H1 (cell line): ENCODE data around the gene RIPK4. TPM values are rescaled to one million over a fixed set of nuclear protein-coding genes. Genes with fewer than 3 reads are reported as not detected.

Experiments
- CTCF ChIA-PET: fragments of 300-600 bp; sonication (Branson Sonifier 250); formaldehyde crosslinking; loops from one replicate; lab custom pipeline; 2021; ENCODE audit not compliant: partially characterized antibody; lab: Charles Lee
- POLR2A ChIA-PET: fragments of 300-600 bp; sonication (Branson Sonifier 250); formaldehyde crosslinking; loops from one replicate; lab custom pipeline; 2021; ENCODE audit warnings: inconsistent platforms; ENCODE audit not compliant: partially characterized antibody; lab: Charles Lee
- DNase-seq, 2 experiments: peaks; one replicate each; pipeline versions ENCODE4 v3.0.0 to v3.0.0-alpha.2; 2010 to 2022; ENCODE audit warnings: low spot score in 2 of 2, low read depth in 1 of 2, mixed read lengths in 1 of 2
- FAIRE-seq: peaks from 2 replicates; lab custom pipeline; 2011; peaks lifted over from hg19 to GRCh38; lab: Jason Lieb, UNC
- H2AFZ ChIP-seq: 2 replicates; pipeline ENCODE4 v1.8.1; 2012; ENCODE audit warnings: low read length, inconsistent platforms
- H2AK5ac ChIP-seq: 2 replicates; pipeline ENCODE4 v1.6.1; 2013; ENCODE audit warnings: low read depth, low read length
- H2BK120ac ChIP-seq: replicated peaks from 2 replicates; pipeline ENCODE3; 2013; ENCODE audit warnings: low read depth, low read length, inconsistent platforms
- H2BK12ac ChIP-seq: 2 replicates; pipeline ENCODE4 v1.6.1; 2013; ENCODE audit warnings: low read depth, low read length
- H2BK15ac ChIP-seq: 2 replicates; pipeline ENCODE4 v1.6.1; 2013; ENCODE audit warnings: low read length
- H2BK20ac ChIP-seq: 2 replicates; pipeline ENCODE4 v1.6.1; 2013; ENCODE audit warnings: low read length
- H2BK5ac ChIP-seq: 2 replicates; pipeline ENCODE4 v1.6.1; 2013; ENCODE audit warnings: low read depth, low read length
- H3K14ac ChIP-seq: 2 replicates; pipeline ENCODE4 v1.6.1; 2013; ENCODE audit warnings: inconsistent platforms; ENCODE audit not compliant: insufficient read length
- H3K18ac ChIP-seq: 2 replicates; pipeline ENCODE4 v1.6.1; 2013; ENCODE audit warnings: low read length; ENCODE audit errors: extremely low read depth
- H3K23ac ChIP-seq: 2 replicates; pipeline ENCODE4 v1.6.1; 2013; ENCODE audit warnings: inconsistent platforms; ENCODE audit not compliant: insufficient read length
- H3K23me2 ChIP-seq: 2 replicates; pipeline ENCODE4 v1.6.1; 2013; ENCODE audit warnings: low read depth, low read length
- H3K27ac ChIP-seq: 2 replicates; pipeline ENCODE4 v1.6.1; 2011; ENCODE audit warnings: low read depth, low read length, inconsistent platforms
- H3K27me3 ChIP-seq, 4 experiments: replicated peaks in 1 of 4; 1 replicate in 1 of 4; 2 replicates in 3 of 4; pipeline versions ENCODE4 v1.6.1 to v1.8.1; 2011 to 2013; ENCODE audit warnings: low read length in 3 of 4, mild to moderate bottlenecking in 3 of 4, inconsistent platforms in 2 of 4, mixed read lengths in 2 of 4, moderate library complexity in 1 of 4; ENCODE audit not compliant: control insufficient read depth in 3 of 4, insufficient read depth in 3 of 4; ENCODE audit errors: extremely low read depth in 1 of 4
- H3K36me3 ChIP-seq, 4 experiments: 2 replicates each; pipeline versions ENCODE4 v1.6.1 to v1.8.1; 2011 to 2013; ENCODE audit warnings: mild to moderate bottlenecking in 4 of 4, low read length in 3 of 4, moderate library complexity in 2 of 4, control low read depth in 1 of 4, inconsistent platforms in 1 of 4; ENCODE audit not compliant: insufficient read depth in 4 of 4, control insufficient read depth in 2 of 4
- H3K4ac ChIP-seq: replicated peaks from 2 replicates; pipeline ENCODE3; 2013; ENCODE audit warnings: low read length, low read depth, mixed read lengths, inconsistent platforms; ENCODE audit not compliant: insufficient read length
- H3K4me1 ChIP-seq, 4 experiments: replicated peaks in 1 of 4; 1 replicate in 1 of 4; 2 replicates in 3 of 4; pipeline versions ENCODE4 v1.6.1 to v1.8.1; 2011 to 2013; ENCODE audit warnings: low read length in 3 of 4, inconsistent platforms in 2 of 4, mixed read lengths in 1 of 4; ENCODE audit not compliant: insufficient read depth in 4 of 4, control insufficient read depth in 3 of 4
- H3K4me2 ChIP-seq, 2 experiments: 2 replicates each; pipeline versions ENCODE4 v1.6.1 to v1.8.1; 2011 to 2013; ENCODE audit warnings: low read depth in 2 of 2, low read length in 2 of 2, control low read depth in 1 of 2, inconsistent platforms in 1 of 2, mild to moderate bottlenecking in 1 of 2; ENCODE audit not compliant: insufficient read depth in 1 of 2
- H3K4me3 ChIP-seq, 4 experiments: fragments of 200-600, 300-600 bp in 1 of 4; sonication (generic), shearing (Covaris generic), sonication (Bioruptor Twin) in 1 of 4; 2 replicates each; pipeline versions ENCODE4 v1.5.1 to v1.8.1; 2011 to 2016; ENCODE audit warnings: low read length in 4 of 4, low read depth in 3 of 4, control low read depth in 2 of 4, inconsistent platforms in 2 of 4, mild to moderate bottlenecking in 2 of 4, mixed read lengths in 1 of 4, moderate library complexity in 1 of 4; ENCODE audit not compliant: insufficient read depth in 2 of 4; ENCODE audit errors: extremely low read depth in 1 of 4
- H3K56ac ChIP-seq: replicated peaks from 2 replicates; pipeline ENCODE3; 2013; ENCODE audit warnings: low read depth, mild to moderate bottlenecking, mixed read lengths, low read length, inconsistent platforms; ENCODE audit not compliant: insufficient read length
- H3K79me1 ChIP-seq: 2 replicates; pipeline ENCODE4 v1.6.1; 2013; ENCODE audit warnings: low read depth, low read length, control low read depth
- H3K79me2 ChIP-seq, 2 experiments: 2 replicates each; pipeline versions ENCODE4 v1.6.1 to v1.8.1; 2012 to 2013; ENCODE audit warnings: low read length in 2 of 2, mild to moderate bottlenecking in 2 of 2, inconsistent platforms in 1 of 2; ENCODE audit not compliant: insufficient read depth in 2 of 2, control insufficient read depth in 1 of 2
- H3K9ac ChIP-seq, 4 experiments: replicated peaks in 1 of 4; 1 replicate in 1 of 4; 2 replicates in 3 of 4; pipeline versions ENCODE4 v1.6.1 to v1.8.1; 2011 to 2013; ENCODE audit warnings: low read depth in 3 of 4, low read length in 3 of 4, control low read depth in 2 of 4, mild to moderate bottlenecking in 2 of 4, moderate library complexity in 2 of 4, inconsistent platforms in 1 of 4; ENCODE audit errors: extremely low read depth in 1 of 4
- H3K9me3 ChIP-seq, 2 experiments: 2 replicates each; pipeline versions ENCODE4 v1.6.1 to v1.8.1; 2012 to 2013; ENCODE audit warnings: mild to moderate bottlenecking in 2 of 2, moderate library complexity in 2 of 2, control low read depth in 1 of 2, inconsistent platforms in 1 of 2, low read depth in 1 of 2, low read length in 1 of 2, mixed read lengths in 1 of 2; ENCODE audit not compliant: insufficient read depth in 2 of 2
- H4K20me1 ChIP-seq, 2 experiments: replicated peaks in 1 of 2; 2 replicates each; pipeline versions ENCODE3 to v1.8.1; 2011 to 2013; ENCODE audit warnings: inconsistent platforms in 2 of 2, low read length in 2 of 2, mild to moderate bottlenecking in 1 of 2; ENCODE audit not compliant: insufficient read depth in 2 of 2, control insufficient read depth in 1 of 2
- H4K5ac ChIP-seq: 2 replicates; pipeline ENCODE4 v1.6.1; 2013; ENCODE audit warnings: low read length, low read depth, mixed read lengths, inconsistent platforms; ENCODE audit not compliant: insufficient read length
- H4K8ac ChIP-seq: 2 replicates; pipeline ENCODE4 v1.8.0; 2013; ENCODE audit warnings: mild to moderate bottlenecking, moderate library complexity, low read length, inconsistent platforms; ENCODE audit not compliant: insufficient read depth; ENCODE audit errors: extremely low read depth
- H4K91ac ChIP-seq: replicated peaks from 2 replicates; pipeline ENCODE3; 2013; ENCODE audit warnings: low read length, mixed read lengths, inconsistent platforms; ENCODE audit not compliant: insufficient read length
- BACH1 ChIP-seq: IDR thresholded peaks from 2 replicates; pipeline ENCODE4 v1.6.1; 2012; ENCODE audit warnings: low read length, improper control_type of control experiment
- CHD2 ChIP-seq: IDR thresholded peaks from 2 replicates; pipeline ENCODE4 v1.6.1; 2012; ENCODE audit warnings: low read length, improper control_type of control experiment
- CTBP2 ChIP-seq: IDR thresholded peaks from 2 replicates; pipeline ENCODE4 v1.7.0; 2011; ENCODE audit warnings: borderline replicate concordance, mild to moderate bottlenecking, moderate library complexity, mixed read lengths, low read length; ENCODE audit not compliant: insufficient read depth, insufficient read length
- KDM4A ChIP-seq: IDR thresholded peaks from one replicate; pipeline ENCODE4 v1.7.1; 2012; ENCODE audit warnings: low read depth, mild to moderate bottlenecking, moderate library complexity, low read length, inconsistent platforms; ENCODE audit not compliant: severe bottlenecking
- SIRT6 ChIP-seq: IDR thresholded peaks from one replicate; pipeline ENCODE4 v1.7.1; 2012; ENCODE audit warnings: low read length, inconsistent platforms
- SP1 ChIP-seq: IDR thresholded peaks from 2 replicates; pipeline ENCODE4 v1.6.1; 2011; ENCODE audit warnings: low read depth, low read length
- SRF ChIP-seq: IDR thresholded peaks from 2 replicates; pipeline ENCODE4 v1.6.1; 2011; ENCODE audit warnings: mild to moderate bottlenecking, low read depth, low read length, moderate library complexity
- SUZ12 ChIP-seq: fragments of 200-600 bp; sonication (generic); IDR thresholded peaks from 2 replicates; pipeline ENCODE4 v1.6.1; 2012; ENCODE audit warnings: mild to moderate bottlenecking, inconsistent platforms, low read length, moderate library complexity, mixed read lengths
- TAF7 ChIP-seq: optimal IDR thresholded peaks from 2 replicates; pipeline ENCODE3; 2011; ENCODE audit warnings: low read depth, mild to moderate bottlenecking, inconsistent platforms, low read length, moderate library complexity, borderline replicate concordance
- TCF12 ChIP-seq: IDR thresholded peaks from 2 replicates; pipeline ENCODE4 v1.6.1; 2011; ENCODE audit warnings: low read depth, mild to moderate bottlenecking, low read length
- WGBS, 2 experiments: shearing (Covaris generic) in 1 of 2; methylation state at CpG; one replicate each; pipeline versions ENCODE4 v1.1.6 to v1.1.7; 2013 to 2015; ENCODE audit warnings: low lambda C conversion rate in 2 of 2, mixed read lengths in 2 of 2, inconsistent platforms in 1 of 2, low coverage in 1 of 2, missing lambda C conversion rate in 1 of 2; ENCODE audit not compliant: insufficient replicate concordance in 2 of 2, insufficient coverage in 1 of 2, insufficient read length in 1 of 2; ENCODE audit errors: extremely low coverage in 1 of 2, missing lambda C conversion rate in 1 of 2; 5-methylcytosine and 5-hydroxymethylcytosine counted together
- polyA plus RNA-seq, 7 experiments: library from polyadenylated mRNA; depleted of rRNA in 3 of 7; stranded (reverse) in 5 of 7; unstranded in 2 of 7; fragments of >200 nt in 5 of 7; fragments of 200-250 nt in 2 of 7; gene quantifications; 1 replicate in 5 of 7; 2 replicates in 1 of 7; 4 replicates in 1 of 7; pipeline versions ENCODE4 v1.2.1 to v1.2.3, GENCODE V29; 2011 to 2013; ENCODE audit warnings: missing spikeins in 2 of 7, mixed read lengths in 2 of 7
- total RNA-seq: library from RNA; stranded (reverse); fragmentation: NEBNext Ultra II Directional; extraction: Animal tissue kit (Norgen Biotek cat#: 25700); gene quantifications from 2 replicates; pipeline ENCODE4 v1.2.1, GENCODE V29; 2021
- TF ChIP-seq, protein P1 (sequence below): IDR thresholded peaks from 2 replicates; pipeline ENCODE4 v1.6.1; 2011; ENCODE audit warnings: low read depth, mild to moderate bottlenecking, low read length; ENCODE audit not compliant: insufficient read depth
- TF ChIP-seq, protein P2 (sequence below): IDR thresholded peaks from 2 replicates; pipeline ENCODE4 v1.6.1; 2012; ENCODE audit warnings: inconsistent platforms

Gene RIPK4
- total and polyA plus RNA-seq, 2 of the 8 experiments (the other 6 are each of a cell fraction or from before 2014, with no cell fraction given): 2.7 to 5.6 TPM

DNA sequence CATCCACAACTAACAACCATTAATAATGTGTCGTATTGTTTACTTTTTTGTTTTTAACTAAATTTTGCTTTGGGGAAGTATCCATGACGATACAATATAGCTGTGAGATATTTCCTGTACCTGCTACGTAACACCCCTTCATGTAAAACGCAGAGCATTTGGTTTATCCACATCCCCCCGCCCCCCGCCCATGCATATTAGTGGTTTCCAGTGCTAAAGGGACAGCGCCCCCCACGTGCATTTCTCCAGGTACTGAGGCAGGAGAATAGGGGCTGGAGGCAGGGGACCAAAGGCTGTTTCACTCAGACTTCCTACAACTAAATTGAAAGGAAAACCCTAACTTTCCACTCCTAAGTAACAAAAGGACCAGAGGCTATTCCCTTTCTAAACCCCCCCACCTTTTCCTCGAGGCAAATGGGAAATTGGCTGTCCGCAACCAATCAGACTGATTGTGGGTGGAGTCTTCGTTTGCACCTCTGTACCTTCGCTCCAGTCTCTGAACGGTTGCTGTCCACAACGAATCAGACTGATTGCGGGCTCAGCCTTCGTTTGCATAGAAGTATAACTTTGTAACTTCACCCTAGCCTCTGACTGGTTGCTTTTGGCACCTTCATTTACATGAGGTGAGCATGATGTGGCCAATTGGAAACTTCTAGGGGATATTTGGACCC, 12.2 kb upstream of the RIPK4 start:
- Histone ChIP-seq H3K18ac (no peak overlapping the region), H4K20me1 (no peaks in the 10 kb centered on the region), H4K5ac (no peak overlapping the region), H3K23me2 (no peaks in the 10 kb centered on the region), H3K14ac (no peak overlapping the region), H2AK5ac (no peak overlapping the region), H3K36me3 (no peaks in the 10 kb centered on the region), H2BK20ac (no peak overlapping the region), H3K27ac (no peak overlapping the region), H2BK5ac (0 out of 2 replicates have a peak overlapping the region, but pooled peaks have one; percentile 49), H3K9ac (no peak overlapping the region), H2BK12ac (no peak overlapping the region), H4K91ac (no peak overlapping the region), H3K4ac (no peak overlapping the region), H2BK120ac (no peak overlapping the region), H3K79me2 (no peaks in the 10 kb centered on the region), H3K23ac (no peak overlapping the region), H4K8ac (no peak overlapping the region), H2BK15ac (no peak overlapping the region), H3K4me1 (peaks cover 2 to 12% (median 5%) of the 10 kb centered on the region in 4 experiments; a peak in 5 of 7 replicates), H3K4me3 (peak overlapping the region in 2 of 4 experiments; percentile 3 to 50; a peak in 4 of 8 replicates), H3K9me3 (no peaks in the 10 kb centered on the region), H3K79me1 (no peaks in the 10 kb centered on the region), H3K4me2 (peak overlapping the region; percentile 64 to 67), H3K27me3 (peaks cover 0 to 3% (median under 1%) of the 10 kb centered on the region in 4 experiments; a peak in 4 of 7 replicates), H3K56ac (no peak overlapping the region), H2AFZ (peak overlapping the region; percentile 36)
- WGBS, 2 experiments: 18% methylated on average over 16 of the region's 16 CpGs; no CpG with 5 or more reads in 1 of the 2 experiments
- CTCF ChIA-PET: interaction anchor here (0.6 to 6.3 kb wide), 18 partner anchors 7 to 168 kb away, joined by 3 to 82 read pairs (median 4); no protein-coding TSS in a partner anchor
- DNase-seq (no peak), FAIRE-seq (no peak)
- POLR2A ChIA-PET: interaction anchor here (0.6 to 1.2 kb wide), 5 partner anchors 10 to 167 kb away, joined by 3 to 10 read pairs (median 3); no protein-coding TSS in a partner anchor
- TF ChIP-seq SP1 (no peak), TAF7 (peak; percentile 12), SIRT6 (no peak), SUZ12 (no peak), BACH1 (no peak), SRF (no peak), TCF12 (no peak), CTBP2 (no peak), KDM4A (no peak), CHD2 (no peak)
- TF ChIP-seq, protein P1, sequence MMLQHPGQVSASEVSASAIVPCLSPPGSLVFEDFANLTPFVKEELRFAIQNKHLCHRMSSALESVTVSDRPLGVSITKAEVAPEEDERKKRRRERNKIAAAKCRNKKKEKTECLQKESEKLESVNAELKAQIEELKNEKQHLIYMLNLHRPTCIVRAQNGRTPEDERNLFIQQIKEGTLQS: no peak
- TF ChIP-seq, protein P2, sequence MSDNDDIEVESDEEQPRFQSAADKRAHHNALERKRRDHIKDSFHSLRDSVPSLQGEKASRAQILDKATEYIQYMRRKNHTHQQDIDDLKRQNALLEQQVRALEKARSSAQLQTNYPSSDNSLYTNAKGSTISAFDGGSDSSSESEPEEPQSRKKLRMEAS: peak; percentile 47; the same call in 1 of the 2 replicates
